Globus pallidus (tissue), 1 donor: Measurements from ENCODE around the gene P2RX7.
A peak's percentile ranks its signal among the peaks of the same experiment; 100 is the strongest.
"Not testable (repeated sequence)": the region's sequence is repeated elsewhere in the genome, so short reads cannot be mapped to it uniquely, and the experiment has no call there.

Experiments
- DNase-seq: peaks from one replicate; pipeline ENCODE4 v3.0.0-alpha.2; 2015; ENCODE audit warnings: low spot score

P2RX7 gene

DNA sequence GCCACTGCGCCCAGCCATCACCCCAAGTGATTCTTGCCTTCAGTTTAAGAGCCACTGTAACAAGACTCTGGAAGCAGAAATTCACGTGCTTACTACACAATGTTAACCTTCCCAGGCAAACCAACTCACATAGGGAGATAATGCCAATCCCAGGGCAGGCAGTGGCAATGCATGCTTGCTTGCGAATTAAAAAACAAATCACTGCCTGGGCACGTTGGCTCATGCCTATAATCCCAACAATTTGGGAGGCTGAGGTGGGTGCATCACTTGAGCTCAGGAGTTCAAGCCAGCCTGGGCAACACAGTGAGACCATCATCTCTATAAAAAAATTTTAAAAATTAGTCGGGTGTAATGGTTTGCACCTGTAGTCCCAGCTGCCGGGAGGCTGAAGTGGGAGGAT lies 39.5 kb downstream of the P2RX7 start:
- no peak for DNase-seq

DNA sequence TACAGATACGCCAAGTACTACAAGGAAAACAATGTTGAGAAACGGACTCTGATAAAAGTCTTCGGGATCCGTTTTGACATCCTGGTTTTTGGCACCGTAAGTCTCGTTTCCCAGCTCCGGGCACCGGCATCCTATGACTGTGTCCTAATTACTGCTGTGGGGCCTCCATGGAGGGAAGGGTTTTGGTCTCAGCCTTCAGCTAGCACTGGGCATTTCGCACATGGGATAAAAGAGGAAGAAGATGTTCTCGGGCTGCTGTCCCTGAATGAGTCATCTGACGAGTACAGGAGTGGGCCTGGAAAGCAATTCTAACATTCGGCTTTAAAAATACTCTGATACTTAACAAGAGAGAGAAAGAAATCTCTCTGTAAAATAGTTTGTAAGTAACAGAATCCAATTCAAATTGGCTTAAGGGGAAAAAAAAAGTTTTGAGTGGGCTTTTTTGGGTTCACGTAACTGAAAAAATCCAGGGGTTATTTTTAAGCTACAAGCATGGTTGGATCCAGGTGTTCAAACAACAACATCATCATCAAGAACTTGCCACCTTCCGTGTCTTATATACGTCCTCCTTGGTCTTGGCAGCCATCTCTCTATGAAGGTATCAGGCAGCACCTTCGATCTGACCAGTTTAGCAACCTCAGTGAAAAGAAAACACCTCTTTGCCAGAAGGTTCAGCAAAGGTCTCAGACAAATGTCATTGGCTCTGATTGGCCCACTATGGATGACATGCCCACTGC lies 42.9 kb downstream of the P2RX7 start:
- DNase-seq, result peak; percentile 46

DNA sequence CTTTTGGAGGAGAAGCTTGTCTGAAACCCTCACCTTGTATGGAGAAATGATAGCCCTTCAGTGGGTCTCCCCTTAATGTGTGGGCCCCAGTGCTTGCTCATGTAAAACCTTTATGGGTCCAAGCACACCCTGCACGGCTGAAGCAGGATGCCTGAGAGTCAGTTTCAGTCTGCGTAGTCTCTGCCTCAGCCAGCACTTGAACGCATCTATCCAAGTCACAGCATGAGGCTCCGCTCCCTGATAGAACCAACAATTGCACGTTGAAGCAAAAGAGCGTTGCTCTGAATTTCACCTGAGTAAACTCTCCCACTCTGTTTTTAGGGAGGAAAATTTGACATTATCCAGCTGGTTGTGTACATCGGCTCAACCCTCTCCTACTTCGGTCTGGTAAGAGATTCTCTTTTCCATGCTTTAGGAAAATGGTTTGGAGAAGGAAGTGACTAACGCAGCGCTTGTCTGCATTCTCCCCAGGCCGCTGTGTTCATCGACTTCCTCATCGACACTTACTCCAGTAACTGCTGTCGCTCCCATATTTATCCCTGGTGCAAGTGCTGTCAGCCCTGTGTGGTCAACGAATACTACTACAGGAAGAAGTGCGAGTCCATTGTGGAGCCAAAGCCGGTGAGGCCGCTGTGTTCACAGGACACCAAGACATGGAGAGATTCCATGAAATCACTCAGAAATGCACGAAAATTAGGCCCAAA lies 44.3 kb downstream of the P2RX7 start:
- DNase-seq, result no peak

DNA sequence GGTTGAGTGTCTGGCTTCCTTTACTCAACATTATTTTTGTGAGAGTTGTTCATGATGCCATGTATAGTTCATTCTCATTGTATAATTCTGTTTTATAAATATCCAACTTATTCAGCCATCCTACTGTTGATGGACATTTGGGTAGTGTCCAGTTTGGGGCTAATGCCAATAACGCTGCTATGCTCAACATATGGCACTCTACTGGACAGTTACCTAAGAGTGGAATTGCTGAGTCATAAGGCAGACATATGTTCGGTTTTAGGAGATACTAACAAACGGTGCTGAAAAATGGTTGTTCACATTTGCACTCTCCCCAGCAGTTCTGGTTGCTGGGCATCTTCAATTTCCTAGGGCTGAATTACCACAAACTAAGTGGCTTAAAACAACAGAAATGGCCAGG lies 48.5 kb downstream of the P2RX7 start:
- DNase-seq, result no peak

DNA sequence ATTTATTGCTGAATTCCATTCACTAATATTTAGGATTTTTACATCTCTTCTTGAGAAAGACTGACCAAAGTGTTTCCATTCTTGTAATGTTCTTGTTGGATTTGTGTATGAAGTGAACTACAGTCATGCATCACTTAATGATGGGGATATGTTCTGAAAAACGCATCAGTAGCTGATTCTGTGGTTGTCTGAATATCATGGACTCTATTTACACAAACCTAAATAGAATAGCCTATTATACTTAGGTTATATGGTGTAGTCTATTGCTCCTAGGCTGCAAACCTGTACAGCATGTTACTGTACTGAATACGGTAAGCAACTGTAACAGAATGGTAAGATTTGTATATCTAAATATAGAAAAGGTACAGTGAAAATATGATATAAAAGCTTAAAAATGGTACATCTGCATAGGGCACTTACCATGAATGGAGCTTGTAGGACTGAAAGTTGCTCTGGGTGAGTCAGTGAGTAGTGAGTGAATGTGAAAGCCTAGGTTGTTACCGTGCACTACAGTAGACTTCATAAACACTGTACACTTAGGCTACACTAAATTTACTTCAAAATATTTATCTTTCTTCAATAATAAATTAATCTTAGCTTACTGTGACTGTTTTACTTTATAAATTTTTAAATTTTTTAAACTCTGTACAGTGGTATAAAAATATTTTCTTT lies 49.7 kb downstream of the P2RX7 start:
- no peak for DNase-seq

DNA sequence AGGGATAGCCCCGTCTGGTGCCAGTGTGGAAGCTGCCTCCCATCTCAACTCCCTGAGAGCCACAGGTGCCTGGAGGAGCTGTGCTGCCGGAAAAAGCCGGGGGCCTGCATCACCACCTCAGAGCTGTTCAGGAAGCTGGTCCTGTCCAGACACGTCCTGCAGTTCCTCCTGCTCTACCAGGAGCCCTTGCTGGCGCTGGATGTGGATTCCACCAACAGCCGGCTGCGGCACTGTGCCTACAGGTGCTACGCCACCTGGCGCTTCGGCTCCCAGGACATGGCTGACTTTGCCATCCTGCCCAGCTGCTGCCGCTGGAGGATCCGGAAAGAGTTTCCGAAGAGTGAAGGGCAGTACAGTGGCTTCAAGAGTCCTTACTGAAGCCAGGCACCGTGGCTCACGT lies 51.7 kb downstream of the P2RX7 start:
- DNase-seq, result no peak

DNA sequence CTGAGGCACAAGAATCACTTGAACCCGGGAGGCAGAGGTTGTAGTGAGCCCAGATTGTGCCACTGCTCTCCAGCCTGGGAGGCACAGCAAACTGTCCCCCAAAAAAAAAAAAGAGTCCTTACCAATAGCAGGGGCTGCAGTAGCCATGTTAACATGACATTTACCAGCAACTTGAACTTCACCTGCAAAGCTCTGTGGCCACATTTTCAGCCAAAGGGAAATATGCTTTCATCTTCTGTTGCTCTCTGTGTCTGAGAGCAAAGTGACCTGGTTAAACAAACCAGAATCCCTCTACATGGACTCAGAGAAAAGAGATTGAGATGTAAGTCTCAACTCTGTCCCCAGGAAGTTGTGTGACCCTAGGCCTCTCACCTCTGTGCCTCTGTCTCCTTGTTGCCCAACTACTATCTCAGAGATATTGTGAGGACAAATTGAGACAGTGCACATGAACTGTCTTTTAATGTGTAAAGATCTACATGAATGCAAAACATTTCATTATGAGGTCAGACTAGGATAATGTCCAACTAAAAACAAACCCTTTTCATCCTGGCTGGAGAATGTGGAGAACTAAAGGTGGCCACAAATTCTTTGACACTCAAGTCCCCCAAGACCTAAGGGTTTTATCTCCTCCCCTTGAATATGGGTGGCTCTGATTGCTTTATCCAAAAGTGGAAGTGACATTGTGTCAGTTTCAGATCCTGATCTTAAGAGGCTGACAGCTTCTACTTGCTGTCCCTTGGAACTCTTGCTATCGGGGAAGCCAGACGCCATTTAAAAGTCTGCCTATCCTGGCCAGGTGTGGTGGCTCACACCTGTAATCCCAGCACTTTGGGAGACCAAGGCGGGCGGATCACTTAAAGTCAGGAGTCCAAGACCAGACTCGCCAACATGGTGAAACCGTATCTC lies 52.6 kb downstream of the P2RX7 start:
- no peak for DNase-seq

DNA sequence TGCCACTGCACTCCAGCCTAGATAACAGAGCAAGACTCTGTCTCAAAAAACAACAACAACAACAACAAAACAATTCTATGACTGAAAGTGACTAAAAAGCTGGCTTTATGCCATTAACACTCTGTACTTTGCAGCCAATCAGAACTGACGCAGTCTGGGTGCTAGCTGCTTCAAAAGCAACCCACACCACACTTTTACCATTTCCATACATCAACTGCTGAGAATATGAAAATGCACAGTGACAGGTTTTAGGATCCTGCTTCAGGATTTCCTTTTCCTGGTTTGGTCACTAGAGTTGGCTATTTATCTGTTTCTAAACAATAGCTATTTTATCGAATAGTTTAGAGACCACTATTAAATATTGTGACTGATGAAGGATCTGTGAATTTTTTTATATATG lies 54.1 kb downstream of the P2RX7 start:
- DNase-seq, result no peak

DNA sequence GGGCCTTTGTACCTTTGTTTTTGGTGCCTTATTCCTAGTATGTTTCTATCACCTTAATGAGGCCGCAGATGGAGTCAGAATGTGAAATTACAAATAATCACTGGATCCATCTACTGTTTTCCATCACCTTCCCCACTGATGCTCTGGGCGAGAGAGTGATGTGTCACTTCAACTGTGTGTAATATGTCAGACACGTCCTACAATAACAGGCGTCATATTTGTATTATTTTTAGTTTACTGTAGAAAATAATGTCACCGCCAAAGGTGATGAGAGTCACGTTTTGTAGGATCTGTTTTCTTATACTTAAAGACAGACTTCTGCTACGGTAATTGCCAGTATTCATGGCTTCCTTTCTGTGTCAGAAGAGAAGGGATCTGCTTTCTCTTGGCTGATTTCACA lies 54.8 kb downstream of the P2RX7 start:
- DNase-seq, result no peak

DNA sequence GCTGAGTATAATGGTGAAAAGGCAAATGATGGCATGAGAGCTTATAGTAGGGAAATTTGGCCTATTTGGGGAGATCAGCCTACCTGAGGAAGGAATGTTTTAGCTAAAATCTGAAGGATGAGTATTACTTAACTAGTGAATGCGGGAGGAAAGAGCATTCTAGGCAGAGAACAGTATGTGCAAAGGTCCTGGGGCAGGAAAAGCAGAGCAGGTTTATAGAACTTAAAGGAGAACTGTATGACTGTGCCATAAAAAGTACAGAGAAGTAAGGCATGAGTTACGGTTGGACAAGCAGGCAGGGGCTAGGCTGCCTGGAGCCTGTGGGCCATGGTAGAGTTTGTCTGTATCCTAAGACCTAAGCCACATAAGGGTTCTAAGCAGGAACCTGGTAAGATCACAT lies 55.6 kb downstream of the P2RX7 start:
- DNase-seq, result no peak

DNA sequence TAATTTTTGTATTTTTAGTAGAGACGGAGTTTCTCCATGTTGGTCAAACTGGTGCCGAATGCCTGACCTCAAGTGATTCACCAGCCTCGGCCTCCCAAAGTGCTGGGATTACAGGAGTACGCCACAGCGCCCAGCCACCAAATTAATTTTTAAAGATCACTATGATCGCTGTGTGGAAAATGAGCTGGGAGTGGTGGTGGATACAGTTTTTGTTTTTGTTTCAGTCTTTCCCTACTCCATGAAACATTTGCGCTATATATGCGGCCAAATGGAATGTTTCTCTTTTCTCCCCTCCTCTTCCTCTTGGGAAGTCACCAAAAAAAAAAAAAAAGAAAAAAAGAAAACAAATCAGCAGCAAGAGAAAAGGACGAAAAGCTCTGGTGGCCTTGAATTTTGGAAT lies 56.5 kb downstream of the P2RX7 start:
- no peak for DNase-seq

DNA sequence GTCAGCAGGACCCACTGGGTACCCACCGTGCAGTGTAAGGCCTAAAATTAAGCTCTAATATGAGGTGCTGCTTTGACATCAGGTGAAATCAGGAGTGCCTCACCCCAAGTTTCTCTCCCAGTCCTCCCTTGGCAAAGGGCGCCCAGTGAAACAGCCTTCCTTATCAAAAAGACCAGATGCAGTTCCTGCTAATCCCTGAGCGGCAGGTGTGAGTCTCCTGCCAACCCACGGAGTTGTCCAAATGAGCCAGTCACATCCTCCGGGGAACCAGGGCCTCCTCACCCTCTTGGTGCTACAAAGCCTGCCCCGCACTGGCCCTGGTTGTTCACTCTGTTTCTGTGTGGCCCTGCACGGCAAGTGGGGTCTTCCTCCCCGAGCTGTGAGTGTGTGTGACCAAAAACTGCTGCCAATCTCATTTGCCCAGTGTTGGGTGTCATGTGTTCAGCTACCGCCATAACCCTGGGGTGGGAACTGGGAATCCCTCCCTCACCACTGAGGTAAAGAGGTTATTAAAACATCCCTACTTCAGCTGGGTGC lies 57.0 kb downstream of the P2RX7 start:
- no peak for DNase-seq

DNA sequence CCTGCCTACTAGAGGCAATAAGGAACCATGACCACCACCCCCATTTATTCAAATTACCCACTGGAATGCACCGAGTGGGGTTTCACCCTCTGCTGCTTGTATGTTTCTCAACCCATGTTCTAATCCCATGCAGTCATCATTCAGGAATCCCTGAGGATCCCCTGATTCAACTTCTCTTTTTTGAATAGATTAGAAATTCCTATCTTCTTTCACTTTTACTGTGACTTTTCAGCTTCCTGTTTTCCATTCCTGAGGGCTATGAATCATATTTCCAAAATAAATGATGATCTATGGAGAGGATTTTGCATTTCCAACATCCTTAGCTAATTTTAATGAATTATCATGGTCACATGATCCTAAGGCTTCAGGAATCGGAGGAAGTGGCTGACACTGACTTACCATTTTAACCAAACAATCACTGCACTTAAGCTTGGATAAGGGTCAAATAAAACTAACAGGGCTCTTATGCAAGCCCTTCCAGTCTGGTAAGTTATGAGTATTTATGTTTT lies 57.9 kb downstream of the P2RX7 start:
- DNase-seq, result no peak

DNA sequence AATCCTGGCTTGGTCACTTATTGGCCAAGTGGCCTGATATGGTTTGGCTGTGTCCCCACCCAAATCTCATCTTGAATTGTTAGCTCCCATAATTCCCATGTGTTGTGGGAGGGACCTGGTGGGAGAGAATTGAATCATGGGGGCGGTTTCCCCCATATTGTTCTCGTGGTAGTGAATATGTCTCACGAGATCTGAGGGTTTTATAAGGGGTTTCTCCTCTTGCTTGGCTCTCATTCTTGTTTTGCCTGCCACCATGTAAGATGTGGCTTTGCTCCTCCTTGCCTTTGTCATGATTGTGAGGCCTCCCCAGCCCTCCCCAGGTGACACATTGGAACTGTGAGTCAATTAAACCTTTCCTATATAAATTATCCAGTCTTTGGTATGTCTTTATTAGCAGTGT lies 58.5 kb downstream of the P2RX7 start:
- DNase-seq, result no peak

DNA sequence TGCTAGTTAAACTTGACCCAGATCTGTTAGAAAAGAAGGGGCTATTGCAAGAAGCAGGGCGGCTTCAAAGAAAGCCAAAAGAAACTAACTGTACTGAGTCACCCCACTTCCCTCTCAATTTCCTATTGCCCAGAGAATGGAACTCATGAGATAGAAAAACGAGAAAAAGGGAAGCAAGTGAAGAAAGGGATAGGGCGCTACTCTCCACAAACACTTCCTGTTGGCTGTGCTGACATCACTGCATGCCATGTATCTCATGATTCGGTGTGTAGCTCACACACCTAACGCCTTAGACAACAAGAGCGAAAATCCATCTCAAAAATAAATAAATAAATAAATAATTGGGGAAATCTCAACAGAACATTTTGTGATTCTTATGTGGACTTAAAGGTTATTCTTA lies 64.2 kb downstream of the P2RX7 start:
- peak; percentile 55 for DNase-seq

DNA sequence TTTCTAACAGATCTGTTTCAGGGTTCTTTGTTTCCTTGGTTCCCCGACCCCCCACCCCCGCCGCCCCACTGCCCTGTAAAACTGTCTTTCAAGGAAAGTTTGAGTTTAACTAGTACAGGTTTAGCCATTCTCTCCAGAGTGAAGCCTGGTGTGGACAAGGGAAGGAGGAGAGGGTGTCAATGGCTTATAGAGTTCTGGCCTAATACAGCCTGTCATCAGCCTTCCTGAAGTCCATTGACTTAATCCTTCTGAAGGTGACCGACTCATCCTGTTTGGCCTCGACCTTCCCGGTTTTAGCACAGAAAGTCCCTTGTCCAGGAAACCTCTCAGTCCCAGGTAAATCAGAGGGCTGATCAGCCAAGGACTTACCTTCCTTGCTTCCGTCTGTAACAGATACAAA lies 66.3 kb downstream of the P2RX7 start:
- DNase-seq, result no peak

DNA sequence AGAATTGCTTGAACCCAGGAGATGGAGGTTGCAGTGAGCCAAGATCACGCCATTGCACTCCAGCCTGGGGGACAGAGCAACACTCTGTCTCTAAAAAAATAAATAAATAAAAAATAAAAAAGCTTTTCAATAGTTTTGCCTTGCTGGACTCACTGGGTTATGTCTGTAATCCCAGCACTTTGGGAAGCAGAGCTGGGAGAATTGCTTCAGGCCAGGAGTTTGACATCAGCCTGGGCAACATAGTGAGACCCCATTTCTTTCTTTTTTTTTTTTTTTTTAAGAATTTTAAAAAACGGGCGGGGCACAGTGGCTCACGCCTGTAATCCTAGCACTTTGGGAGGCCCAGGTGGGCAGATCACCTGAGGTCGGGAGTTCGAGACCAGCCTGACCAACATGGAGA lies 68.5 kb downstream of the P2RX7 start:
- DNase-seq, result not testable (repeated sequence)

DNA sequence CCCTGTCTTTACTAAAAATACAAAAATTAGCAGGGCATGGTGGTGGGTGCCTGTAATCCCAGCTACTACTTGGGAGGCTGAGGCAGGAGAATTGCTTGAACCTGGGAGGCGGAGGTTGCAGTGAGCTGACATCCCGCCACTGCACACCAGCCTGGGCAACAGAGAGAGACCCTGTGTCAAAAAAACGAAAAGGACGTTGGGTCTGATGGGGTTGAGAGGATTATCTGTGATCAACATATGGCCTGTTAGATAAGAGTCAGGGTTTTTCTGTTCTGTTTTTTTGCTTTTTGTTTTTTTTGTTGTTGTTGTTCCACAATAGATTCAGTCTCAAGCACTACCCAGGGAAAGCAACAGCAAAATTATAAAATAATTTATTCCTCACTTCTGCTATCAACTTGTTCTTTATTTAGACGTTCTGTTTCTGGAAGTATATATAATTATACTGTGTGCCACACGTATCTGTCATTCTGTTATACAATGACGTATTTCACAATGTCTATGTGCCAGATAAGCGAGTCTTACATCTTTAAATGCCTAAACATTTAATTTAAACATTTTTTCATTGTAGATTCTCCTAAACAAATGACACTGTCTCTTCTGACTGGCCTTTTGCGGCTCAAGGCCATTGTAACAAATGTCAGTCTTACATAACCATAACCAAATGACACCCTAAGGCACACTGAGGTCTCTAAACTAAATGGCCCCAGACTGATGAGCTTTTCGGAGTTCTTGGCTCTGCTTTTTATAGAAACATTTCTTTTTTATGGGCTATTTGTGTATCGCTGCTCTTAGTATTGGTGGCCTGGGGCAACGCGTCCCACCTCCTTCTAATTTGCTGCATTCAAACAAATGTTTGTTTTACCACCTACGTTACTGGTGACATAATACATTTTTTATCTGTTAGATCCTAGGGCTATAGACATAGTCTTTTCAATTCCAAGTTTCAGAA lies 70.0 kb downstream of the P2RX7 start:
- no peak for DNase-seq

DNA sequence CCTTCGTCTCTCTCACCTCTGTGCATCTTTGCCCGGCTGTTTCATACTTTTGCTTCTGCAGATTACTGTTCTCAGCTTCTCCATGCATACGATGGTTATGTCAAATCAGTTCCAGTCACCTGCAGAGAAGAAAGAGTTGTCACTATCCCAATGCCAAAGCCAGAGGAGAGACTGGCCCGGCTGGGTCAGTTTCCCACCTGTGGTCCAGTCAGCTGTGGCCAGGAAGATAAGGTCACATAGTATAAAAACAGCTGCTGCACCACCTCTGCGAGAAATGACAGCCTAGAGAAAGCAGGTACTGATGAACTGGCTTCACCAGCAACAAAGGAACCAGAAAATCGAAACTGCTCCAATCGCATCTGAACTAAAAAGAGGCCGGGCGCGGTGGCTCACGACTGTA lies 70.8 kb downstream of the P2RX7 start:
- DNase-seq, result no peak

DNA sequence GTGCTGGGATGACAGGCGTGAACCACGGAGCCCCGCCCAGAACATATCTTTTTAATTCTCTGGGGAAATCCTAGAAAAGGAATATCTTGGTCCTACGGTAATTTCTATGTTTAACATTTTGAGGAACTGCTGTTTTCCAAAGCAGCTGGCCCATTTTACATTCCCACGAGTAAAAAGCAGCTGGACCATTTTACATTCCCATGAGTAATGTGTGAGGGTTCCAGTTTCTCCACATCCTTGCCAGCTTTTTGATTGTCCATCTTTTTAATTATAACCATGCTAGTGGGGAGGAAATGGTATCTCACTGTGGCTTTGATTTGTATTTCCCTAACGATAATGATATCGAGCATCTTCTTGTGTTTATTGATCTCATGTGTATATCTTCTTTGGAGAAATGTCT lies 72.8 kb downstream of the P2RX7 start:
- DNase-seq, result no peak

DNA sequence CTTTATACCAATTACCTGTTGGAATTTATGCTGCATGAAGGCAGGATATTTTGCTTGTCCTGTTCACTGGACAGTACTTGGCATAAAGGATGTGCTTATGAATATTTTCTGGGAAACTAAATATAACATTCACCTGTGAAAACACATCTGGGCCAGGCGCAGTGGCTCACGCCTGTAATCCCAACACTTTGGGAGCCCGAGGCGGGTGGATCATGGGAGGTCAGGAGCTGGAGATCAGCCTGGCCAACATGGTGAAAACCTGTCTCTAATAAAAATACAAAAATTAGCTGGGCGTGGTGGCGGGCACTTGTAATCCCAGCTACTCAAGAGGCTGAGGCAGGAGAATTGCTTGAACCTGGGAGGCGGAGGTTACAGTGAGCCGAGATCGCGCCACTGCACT lies 75.9 kb downstream of the P2RX7 start:
- DNase-seq, result not testable (repeated sequence)
